ENCODE results near the gene COQ5.

COQ5 gene

DNA sequence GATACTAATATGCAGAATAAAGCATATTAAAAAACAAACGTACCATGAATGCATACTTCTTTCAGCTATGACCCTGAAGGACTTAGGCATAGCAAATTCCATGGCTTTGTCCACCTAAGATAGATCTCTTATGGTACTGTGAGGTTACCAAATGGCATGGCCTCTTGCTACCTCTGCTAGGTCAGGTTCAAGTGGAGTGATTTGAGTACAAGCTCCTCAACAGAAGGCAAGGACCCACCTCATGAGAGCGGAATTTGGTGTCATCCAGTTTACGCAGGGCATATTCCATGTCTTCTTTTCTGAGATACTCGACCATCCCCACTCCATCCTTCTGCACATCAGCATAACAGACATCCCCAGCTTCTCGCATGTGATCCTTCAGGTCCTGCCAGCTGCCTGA is 65.2 kb downstream of the COQ5 start:
- no peak; the same call in 1 of the 2 replicates for TF ChIP-seq POLR2AphosphoS5 (IDR thresholded peaks at IDR 0.05; ENCODE audit: low read depth, low read length)
- TF ChIP-seq REST (IDR thresholded peaks at IDR 0.05; ENCODE audit: insufficient read depth in 1 of 2, low read depth in 2 of 2, low read length in 2 of 2), result no peak
- TF ChIP-seq SIN3A (IDR thresholded peaks at IDR 0.05; ENCODE audit: borderline replicate concordance, insufficient read depth, low read length), result no peak
- TF ChIP-seq TAF1 (IDR thresholded peaks at IDR 0.05; ENCODE audit: borderline replicate concordance, insufficient read depth, low read length), result no peak
- TF ChIP-seq FOXP2 (optimal IDR thresholded peaks at IDR 0.05; ENCODE audit: borderline replicate concordance, extremely low read depth, extremely low read length, insufficient read depth), result no peak

DNA sequence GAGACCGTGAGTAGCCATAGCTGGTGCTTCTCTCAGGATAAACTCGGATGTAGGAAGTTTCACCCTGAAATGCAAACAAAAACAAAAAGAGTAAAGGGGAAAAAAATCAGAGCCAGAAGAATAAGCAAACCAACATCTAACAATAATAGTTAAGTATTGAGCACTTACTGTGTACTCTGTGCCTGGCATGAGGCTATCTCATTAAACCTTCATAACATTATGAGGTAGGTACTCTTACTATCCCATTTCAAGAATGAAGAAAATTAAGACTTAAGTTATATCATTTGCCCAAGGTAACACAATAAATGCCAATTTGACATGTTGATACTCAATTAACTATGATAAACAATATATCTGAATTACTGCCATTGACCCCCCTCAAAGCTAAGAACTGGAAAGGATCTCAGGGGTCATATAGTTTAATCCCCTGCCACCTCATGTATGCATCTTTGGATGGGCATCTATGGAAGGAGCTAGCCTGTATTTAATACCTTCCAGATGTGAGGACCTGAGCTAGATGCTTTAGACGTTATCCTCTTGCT is 66.8 kb downstream of the COQ5 start:
- peak; percentile 8; the same call in 1 of the 2 replicates for TF ChIP-seq POLR2AphosphoS5 (IDR thresholded peaks at IDR 0.05; ENCODE audit: low read depth, low read length)
- TF ChIP-seq REST (IDR thresholded peaks at IDR 0.05; ENCODE audit: insufficient read depth in 1 of 2, low read depth in 2 of 2, low read length in 2 of 2), result no peak
- TF ChIP-seq SIN3A (IDR thresholded peaks at IDR 0.05; ENCODE audit: borderline replicate concordance, insufficient read depth, low read length), result no peak
- TF ChIP-seq FOXP2 (optimal IDR thresholded peaks at IDR 0.05; ENCODE audit: borderline replicate concordance, extremely low read depth, extremely low read length, insufficient read depth), result no peak
- TF ChIP-seq TAF1 (IDR thresholded peaks at IDR 0.05; ENCODE audit: borderline replicate concordance, insufficient read depth, low read length), result no peak

DNA sequence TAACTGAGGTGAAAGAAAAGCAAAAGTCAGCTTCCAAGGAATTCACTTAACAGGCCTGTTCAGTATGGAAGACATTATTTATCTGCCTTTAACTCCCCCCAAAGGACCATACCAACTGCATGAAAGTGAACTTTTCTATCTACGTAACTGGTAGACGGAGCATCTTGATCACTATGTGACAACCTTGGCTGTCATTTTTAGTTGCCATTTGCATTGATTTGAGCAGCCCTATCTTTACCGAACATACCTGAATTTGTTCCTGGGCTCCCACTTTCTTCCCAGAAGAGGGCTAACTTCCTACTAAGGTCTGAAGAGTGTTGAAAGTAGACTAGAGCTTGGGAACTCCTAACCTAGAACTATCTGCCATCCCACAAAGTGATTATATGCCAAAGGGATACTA is 68.8 kb downstream of the COQ5 start:
- TF ChIP-seq TAF1 (IDR thresholded peaks at IDR 0.05; ENCODE audit: borderline replicate concordance, insufficient read depth, low read length), result no peak
- TF ChIP-seq SIN3A (IDR thresholded peaks at IDR 0.05; ENCODE audit: borderline replicate concordance, insufficient read depth, low read length), result no peak
- TF ChIP-seq FOXP2 (optimal IDR thresholded peaks at IDR 0.05; ENCODE audit: borderline replicate concordance, extremely low read depth, extremely low read length, insufficient read depth), result no peak
- TF ChIP-seq POLR2AphosphoS5 (IDR thresholded peaks at IDR 0.05; ENCODE audit: low read depth, low read length), result peak; percentile 52; the same call in 1 of the 2 replicates
- no peak for TF ChIP-seq REST (IDR thresholded peaks at IDR 0.05; ENCODE audit: insufficient read depth in 1 of 2, low read depth in 2 of 2, low read length in 2 of 2)

DNA sequence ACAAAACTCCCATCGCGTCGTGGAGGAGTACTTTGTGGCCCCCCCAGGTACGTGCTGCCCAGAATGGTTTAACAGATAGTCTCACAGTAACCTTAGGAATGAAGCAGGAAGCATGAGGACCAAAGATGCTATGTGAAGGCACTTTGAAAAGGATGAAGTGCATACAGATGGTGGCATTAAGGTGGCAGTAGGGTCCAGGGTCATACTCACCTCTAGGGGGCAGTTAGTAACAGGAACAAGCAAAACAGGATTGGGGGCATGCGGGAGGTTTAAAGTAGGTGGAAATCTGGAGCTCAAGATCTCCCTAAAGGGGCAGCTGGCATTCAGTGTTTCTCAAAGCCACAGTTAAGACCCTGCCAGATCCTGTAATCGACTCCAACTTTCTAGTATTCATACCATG is 71.8 kb downstream of the COQ5 start:
- TF ChIP-seq FOXP2 (optimal IDR thresholded peaks at IDR 0.05; ENCODE audit: borderline replicate concordance, extremely low read depth, extremely low read length, insufficient read depth) (no peak), POLR2AphosphoS5 (IDR thresholded peaks at IDR 0.05; ENCODE audit: low read depth, low read length) (no peak), TAF1 (IDR thresholded peaks at IDR 0.05; ENCODE audit: borderline replicate concordance, insufficient read depth, low read length) (no peak), REST (IDR thresholded peaks at IDR 0.05; ENCODE audit: insufficient read depth in 1 of 2, low read depth in 2 of 2, low read length in 2 of 2) (no peak), SIN3A (IDR thresholded peaks at IDR 0.05; ENCODE audit: borderline replicate concordance, insufficient read depth, low read length) (no peak)

All from PFSK-1 (cell line).